Right lobe of liver (tissue), 4 donors: ENCODE measurements around the gene PIGZ.

Source experiments
- POLR2A ChIP-seq: fragments of 450-650 bp; IDR thresholded peaks from one replicate; pipeline ENCODE4 v1.6.1; 2017; ENCODE audit warnings: antibody characterized with exemption, mild to moderate bottlenecking
- TF ChIP-seq, protein P1 (sequence below), 4 donors: fragments of 200-600 bp in 3 of 4; fragments of 450-650 bp in 1 of 4; IDR thresholded peaks; one replicate each; pipeline versions ENCODE4 v1.5.1 to v1.8.0; 2016 to 2022; ENCODE audit warnings: antibody characterized with exemption in 4 of 4, mild to moderate bottlenecking in 2 of 4
- donor health status: DM: no; HTN: no; CAD: no.
- donor health status: DM: no; HTN: no; CAD: no.
- donor health status: DM: no; HTN: yes; CAD: no.

DNA sequence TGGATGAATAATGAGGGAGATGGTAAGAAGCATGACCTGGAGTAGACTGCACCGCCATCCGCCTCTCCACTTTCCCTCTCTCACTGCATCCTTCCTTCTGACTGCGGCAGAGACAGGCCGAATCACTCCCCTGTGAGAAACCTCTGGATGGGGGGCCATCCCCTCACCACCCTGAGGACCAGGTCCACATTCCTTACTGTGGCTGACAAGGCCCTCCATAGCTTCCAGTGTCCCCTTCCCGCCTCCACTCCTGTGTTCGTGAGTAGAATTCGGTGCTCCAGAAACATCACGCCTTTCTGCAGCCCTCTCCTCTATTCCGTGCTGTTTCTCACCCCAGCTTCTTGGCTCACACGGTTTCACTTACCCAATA, 2.8 kb downstream of the PIGZ start:
- TF ChIP-seq POLR2A: no peak
- TF ChIP-seq, protein P1, sequence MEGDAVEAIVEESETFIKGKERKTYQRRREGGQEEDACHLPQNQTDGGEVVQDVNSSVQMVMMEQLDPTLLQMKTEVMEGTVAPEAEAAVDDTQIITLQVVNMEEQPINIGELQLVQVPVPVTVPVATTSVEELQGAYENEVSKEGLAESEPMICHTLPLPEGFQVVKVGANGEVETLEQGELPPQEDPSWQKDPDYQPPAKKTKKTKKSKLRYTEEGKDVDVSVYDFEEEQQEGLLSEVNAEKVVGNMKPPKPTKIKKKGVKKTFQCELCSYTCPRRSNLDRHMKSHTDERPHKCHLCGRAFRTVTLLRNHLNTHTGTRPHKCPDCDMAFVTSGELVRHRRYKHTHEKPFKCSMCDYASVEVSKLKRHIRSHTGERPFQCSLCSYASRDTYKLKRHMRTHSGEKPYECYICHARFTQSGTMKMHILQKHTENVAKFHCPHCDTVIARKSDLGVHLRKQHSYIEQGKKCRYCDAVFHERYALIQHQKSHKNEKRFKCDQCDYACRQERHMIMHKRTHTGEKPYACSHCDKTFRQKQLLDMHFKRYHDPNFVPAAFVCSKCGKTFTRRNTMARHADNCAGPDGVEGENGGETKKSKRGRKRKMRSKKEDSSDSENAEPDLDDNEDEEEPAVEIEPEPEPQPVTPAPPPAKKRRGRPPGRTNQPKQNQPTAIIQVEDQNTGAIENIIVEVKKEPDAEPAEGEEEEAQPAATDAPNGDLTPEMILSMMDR (IDR thresholded peaks at IDR 0.05): no peak
